Body of pancreas (tissue), 4 donors: Measurements from ENCODE around the gene ZBTB14. TPM values are rescaled to one million over a fixed set of nuclear protein-coding genes. Genes with fewer than 3 reads are reported as not detected.

Experiments
- ATAC-seq: fragments of 150-250 bp; one replicate; pipeline ENCODE4 v1.9.1; 2016
- DNase-seq, 4 donors: peaks; one replicate each; pipeline ENCODE4 v3.0.0-alpha.2; 2019
- H3K27ac ChIP-seq, 4 donors: fragments of 200-600 bp; sonication (generic); 1 replicate in 3 of 4; 2 replicates in 1 of 4; pipeline versions ENCODE4 v1.5.1 to v1.6.1; 2016 to 2019; ENCODE audit warnings: mild to moderate bottlenecking in 1 of 4, mixed read lengths in 1 of 4, moderate library complexity in 1 of 4
- H3K27me3 ChIP-seq, 2 donors: fragments of 200-600 bp; sonication (generic); one replicate each; pipeline ENCODE4 v1.6.0; 2016; ENCODE audit warnings: mild to moderate bottlenecking in 1 of 2
- H3K36me3 ChIP-seq, 2 donors: fragments of 200-600 bp; sonication (generic); replicated peaks in 1 of 2; 2 replicates each; pipeline ENCODE4 v1.5.1; 2016; ENCODE audit warnings: low read depth in 2 of 2; ENCODE audit not compliant: insufficient read depth in 1 of 2
- H3K4me1 ChIP-seq: fragments of 200-600 bp; sonication (generic); one replicate; pipeline ENCODE4 v1.6.0; 2016
- H3K4me3 ChIP-seq, 2 donors: fragments of 200-600 bp; sonication (generic); 1 replicate in 1 of 2; 2 replicates in 1 of 2; pipeline ENCODE4 v1.5.1; 2016 to 2019
- H3K9me3 ChIP-seq, 3 donors: fragments of 200-600 bp; sonication (generic); 1 replicate in 2 of 3; 2 replicates in 1 of 3; pipeline ENCODE4 v1.5.1; 2016
- CTCF ChIP-seq, 7 experiments: fragments of 450-650 bp in 4 of 7; fragments of 200-600 bp in 3 of 7; sonication (generic) in 3 of 7; IDR thresholded peaks; one replicate each; pipeline ENCODE4 v1.5.1; 2016 to 2019; ENCODE audit warnings: antibody characterized with exemption in 7 of 7
- POLR2A ChIP-seq, 3 donors: fragments of 450-650 bp; IDR thresholded peaks; one replicate each; pipeline ENCODE4 v1.6.1; 2016; ENCODE audit warnings: antibody characterized with exemption in 3 of 3, mild to moderate bottlenecking in 2 of 3
- WGBS, 2 donors: methylation state at CpG; one replicate each; pipeline ENCODE4 v1.1.5; 2017; 5-methylcytosine and 5-hydroxymethylcytosine counted together
- intact Hi-C: fragments of 100-400 bp; cut with DNase I; formaldehyde crosslinking; loops from one replicate; pipeline ENCODE4 v1.15.1; 2023
- total RNA-seq, 2 donors: library from RNA; depleted of rRNA; stranded (reverse); fragments of >200 nt; gene quantifications; one replicate each; pipeline ENCODE4 v1.1.0, GENCODE V29; 2016

The ZBTB14 gene
- total RNA-seq, 2 donors from 2014 or later = 12.2 to 15.6 TPM

GRCh38 chr18:5294113-5294456, 1.4 kb downstream of the ZBTB14 start:
- WGBS, 2 donors = 54 to 59% methylated on average over 5 of the region's 5 CpGs
- DNase-seq = no peak
- Histone ChIP-seq H3K27ac (peak overlapping the region; percentile 96 to 99 (median 98)), H3K36me3 (peaks cover 0 to 11% of the 10 kb centered on the region in 2 donors), H3K4me3 (peak overlapping the region; percentile 35 to 81), H3K4me1 (peaks cover 21% of the 10 kb centered on the region), H3K9me3 (no peaks in the 10 kb centered on the region), H3K27me3 (no peaks in the 10 kb centered on the region)
- TF ChIP-seq CTCF (IDR thresholded peaks at IDR 0.05) (no peak), POLR2A (IDR thresholded peaks at IDR 0.05) (no peak)
- no peak for ATAC-seq
- intact Hi-C loops = no loop called here

- Histone ChIP-seq H3K36me3 (peaks cover 0 to 11% of the 10 kb centered on the region in 2 donors), H3K4me1 (peaks cover 6% of the 10 kb centered on the region), H3K4me3 (no peak overlapping the region), H3K27me3 (no peaks in the 10 kb centered on the region), H3K27ac (no peak overlapping the region), H3K9me3 (no peaks in the 10 kb centered on the region)
- no peak for TF ChIP-seq POLR2A (IDR thresholded peaks at IDR 0.05)
- no peak for TF ChIP-seq CTCF (IDR thresholded peaks at IDR 0.05)
- ATAC-seq (no peak), DNase-seq (no peak)
- 67% methylated on average over 2 of the region's 2 CpGs for WGBS, 2 donors
- intact Hi-C loops = no loop called here
These were observed 7.0 kb downstream of the ZBTB14 start for GRCh38 chr18:5288517-5288935.

- no peaks in the 10 kb centered on the region for H3K27me3 ChIP-seq
- no peak overlapping the region for H3K4me3 ChIP-seq
- H3K9me3 ChIP-seq = no peaks in the 10 kb centered on the region
- 74 to 97% methylated on average over 2 of the region's 2 CpGs for WGBS, 2 donors
- intact Hi-C loops = no loop called here
- no peak for TF ChIP-seq CTCF (IDR thresholded peaks at IDR 0.05)
- no peak for TF ChIP-seq POLR2A (IDR thresholded peaks at IDR 0.05)
- peaks cover 0 to 11% of the 10 kb centered on the region in 2 donors for H3K36me3 ChIP-seq
- H3K4me1 ChIP-seq = no peaks in the 10 kb centered on the region
- no peak overlapping the region for H3K27ac ChIP-seq
- no peak for DNase-seq
- ATAC-seq = no peak
These were observed 7.7 kb downstream of the ZBTB14 start for GRCh38 chr18:5287854-5288253.

- Histone ChIP-seq H3K4me1 (no peaks in the 10 kb centered on the region), H3K27me3 (no peaks in the 10 kb centered on the region), H3K4me3 (no peak overlapping the region), H3K36me3 (peaks cover 0 to 7% of the 10 kb centered on the region in 2 donors), H3K9me3 (no peaks in the 10 kb centered on the region), H3K27ac (no peak overlapping the region)
- ATAC-seq (no peak), DNase-seq (no peak)
- TF ChIP-seq POLR2A (IDR thresholded peaks at IDR 0.05) (no peak), CTCF (IDR thresholded peaks at IDR 0.05) (no peak)
- intact Hi-C loops = no loop called here
These were observed 9.0 kb downstream of the ZBTB14 start for GRCh38 chr18:5286525-5286924.

- TF ChIP-seq CTCF (IDR thresholded peaks at IDR 0.05) (no peak), POLR2A (IDR thresholded peaks at IDR 0.05) (no peak)
- 56 to 89% methylated on average over 2 of the region's 2 CpGs for WGBS, 2 donors
- intact Hi-C loops = no loop called here
- Histone ChIP-seq H3K4me1 (no peaks in the 10 kb centered on the region), H3K27me3 (no peaks in the 10 kb centered on the region), H3K9me3 (no peaks in the 10 kb centered on the region), H3K4me3 (no peak overlapping the region), H3K27ac (no peak overlapping the region), H3K36me3 (no peaks in the 10 kb centered on the region)
- DNase-seq (peak in 1 of 4 donors; percentile 22), ATAC-seq (no peak)
These were observed 10.2 kb downstream of the ZBTB14 start for GRCh38 chr18:5285326-5285725.
